ENCODE data around the gene MAB21L4.

Gene MAB21L4

DNA sequence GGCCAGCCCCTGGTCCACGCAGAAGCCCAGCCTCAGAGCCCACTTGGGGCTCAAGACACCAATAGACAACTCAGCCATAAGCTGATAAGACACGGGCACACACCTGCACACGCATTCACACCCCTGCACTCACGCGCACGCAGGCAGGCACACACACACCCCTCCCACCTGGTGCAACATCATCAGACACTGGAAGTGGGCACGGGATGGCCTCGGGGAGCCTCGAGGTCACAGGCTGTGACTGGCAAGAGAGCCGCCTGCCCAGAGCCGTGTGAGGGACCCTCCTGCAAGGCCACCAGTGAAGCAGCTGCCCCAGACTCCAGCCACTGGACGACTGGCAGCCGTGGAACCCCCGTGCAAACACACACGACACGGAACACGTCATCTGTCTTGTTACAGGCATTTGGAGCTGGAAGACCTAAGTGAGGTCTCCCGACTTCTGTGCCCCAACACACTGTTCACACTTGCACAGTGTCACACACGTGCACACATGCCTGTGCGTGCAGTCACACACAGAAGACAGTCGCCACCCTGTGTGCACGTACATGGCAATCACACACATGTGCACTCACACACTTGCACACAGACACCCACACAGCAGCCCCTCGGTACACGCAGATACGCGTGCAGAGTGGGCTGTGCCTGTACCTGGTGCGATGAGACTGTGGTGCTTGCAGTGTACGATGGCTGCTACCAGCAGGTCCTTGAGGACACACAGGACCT is 959 bp downstream of the MAB21L4 start:
- Histone ChIP-seq H3K9me3 (no peaks in the 10 kb centered on the region), H3K27me3 (no peaks in the 10 kb centered on the region), H3K4me1 (ENCODE audit: control insufficient read depth in 1 of 2, insufficient read depth in 1 of 2, low read depth in 1 of 2, low read length in 1 of 2) (no peaks in the 10 kb centered on the region), H3K36me3 (no peaks in the 10 kb centered on the region), H3K4me3 (ENCODE audit: low read depth in 1 of 2, low read length in 1 of 2) (no peak overlapping the region), H3K27ac (no peak overlapping the region)
- TF ChIP-seq, protein P1, sequence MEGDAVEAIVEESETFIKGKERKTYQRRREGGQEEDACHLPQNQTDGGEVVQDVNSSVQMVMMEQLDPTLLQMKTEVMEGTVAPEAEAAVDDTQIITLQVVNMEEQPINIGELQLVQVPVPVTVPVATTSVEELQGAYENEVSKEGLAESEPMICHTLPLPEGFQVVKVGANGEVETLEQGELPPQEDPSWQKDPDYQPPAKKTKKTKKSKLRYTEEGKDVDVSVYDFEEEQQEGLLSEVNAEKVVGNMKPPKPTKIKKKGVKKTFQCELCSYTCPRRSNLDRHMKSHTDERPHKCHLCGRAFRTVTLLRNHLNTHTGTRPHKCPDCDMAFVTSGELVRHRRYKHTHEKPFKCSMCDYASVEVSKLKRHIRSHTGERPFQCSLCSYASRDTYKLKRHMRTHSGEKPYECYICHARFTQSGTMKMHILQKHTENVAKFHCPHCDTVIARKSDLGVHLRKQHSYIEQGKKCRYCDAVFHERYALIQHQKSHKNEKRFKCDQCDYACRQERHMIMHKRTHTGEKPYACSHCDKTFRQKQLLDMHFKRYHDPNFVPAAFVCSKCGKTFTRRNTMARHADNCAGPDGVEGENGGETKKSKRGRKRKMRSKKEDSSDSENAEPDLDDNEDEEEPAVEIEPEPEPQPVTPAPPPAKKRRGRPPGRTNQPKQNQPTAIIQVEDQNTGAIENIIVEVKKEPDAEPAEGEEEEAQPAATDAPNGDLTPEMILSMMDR (IDR thresholded peaks at IDR 0.05) = no peak

DNA sequence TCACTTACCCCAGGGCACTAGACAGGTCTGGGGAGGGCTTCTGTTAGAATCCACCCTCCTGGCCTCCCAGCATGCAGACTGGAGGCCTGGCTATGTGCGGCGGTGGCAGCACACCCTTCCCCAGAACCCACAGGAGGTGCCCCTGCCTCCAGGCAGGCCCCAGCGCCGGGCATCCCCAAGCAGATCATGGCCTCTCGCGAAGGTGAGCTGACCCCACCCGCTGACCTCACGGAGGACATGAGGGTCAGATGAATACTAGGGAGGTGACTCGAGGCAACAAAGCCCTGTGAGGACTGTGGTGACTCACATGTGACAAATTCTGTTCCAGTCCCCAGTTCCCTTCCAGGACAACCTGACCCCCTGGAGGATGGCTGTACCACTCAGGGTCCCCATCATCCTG is 1.9 kb downstream of the MAB21L4 start:
- Histone ChIP-seq H3K4me1 (ENCODE audit: control insufficient read depth in 1 of 2, insufficient read depth in 1 of 2, low read depth in 1 of 2, low read length in 1 of 2) (no peaks in the 10 kb centered on the region), H3K27ac (no peak overlapping the region), H3K27me3 (no peaks in the 10 kb centered on the region), H3K4me3 (ENCODE audit: low read depth in 1 of 2, low read length in 1 of 2) (no peak overlapping the region), H3K9me3 (no peaks in the 10 kb centered on the region), H3K36me3 (no peaks in the 10 kb centered on the region)
- TF ChIP-seq, protein P1 (IDR thresholded peaks at IDR 0.05) = no peak

DNA sequence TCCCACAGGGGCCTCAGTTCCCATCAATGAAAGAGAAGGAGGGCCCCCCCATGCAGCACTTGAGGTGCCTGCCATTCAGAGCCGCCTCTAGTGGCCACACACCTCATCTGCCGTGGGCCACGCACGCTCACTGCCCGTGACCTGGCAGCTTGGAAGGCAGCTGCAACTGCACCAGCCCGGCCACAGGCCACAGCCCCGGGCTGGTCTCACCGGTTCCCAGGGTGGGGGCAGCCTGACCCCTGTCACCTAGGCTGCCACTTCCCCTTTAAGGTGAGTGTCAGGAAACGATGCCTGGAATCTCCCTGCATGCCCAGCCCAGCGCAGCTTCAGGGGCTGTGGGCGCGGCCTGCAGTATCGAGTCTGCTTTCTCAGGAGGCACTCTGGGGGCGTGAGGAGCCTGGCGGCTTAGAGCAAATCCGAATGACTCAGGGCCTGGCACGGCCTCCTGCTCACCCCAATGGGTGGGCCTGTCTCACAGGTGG is 2.6 kb downstream of the MAB21L4 start:
- Histone ChIP-seq H3K9me3 (no peaks in the 10 kb centered on the region), H3K27me3 (no peaks in the 10 kb centered on the region), H3K4me1 (ENCODE audit: control insufficient read depth in 1 of 2, insufficient read depth in 1 of 2, low read depth in 1 of 2, low read length in 1 of 2) (no peaks in the 10 kb centered on the region), H3K36me3 (no peaks in the 10 kb centered on the region), H3K4me3 (ENCODE audit: low read depth in 1 of 2, low read length in 1 of 2) (no peak overlapping the region), H3K27ac (no peak overlapping the region)
- TF ChIP-seq, protein P1 (IDR thresholded peaks at IDR 0.05) = no peak

GRCh38 chr2:240892925-240893324 is 3.0 kb downstream of the MAB21L4 start:
- Histone ChIP-seq H3K4me1 (ENCODE audit: control insufficient read depth in 1 of 2, insufficient read depth in 1 of 2, low read depth in 1 of 2, low read length in 1 of 2) (no peaks in the 10 kb centered on the region), H3K27me3 (no peaks in the 10 kb centered on the region), H3K36me3 (no peaks in the 10 kb centered on the region), H3K27ac (no peak overlapping the region), H3K9me3 (no peaks in the 10 kb centered on the region), H3K4me3 (ENCODE audit: low read depth in 1 of 2, low read length in 1 of 2) (no peak overlapping the region)
- TF ChIP-seq, protein P1 (IDR thresholded peaks at IDR 0.05) = no peak

DNA sequence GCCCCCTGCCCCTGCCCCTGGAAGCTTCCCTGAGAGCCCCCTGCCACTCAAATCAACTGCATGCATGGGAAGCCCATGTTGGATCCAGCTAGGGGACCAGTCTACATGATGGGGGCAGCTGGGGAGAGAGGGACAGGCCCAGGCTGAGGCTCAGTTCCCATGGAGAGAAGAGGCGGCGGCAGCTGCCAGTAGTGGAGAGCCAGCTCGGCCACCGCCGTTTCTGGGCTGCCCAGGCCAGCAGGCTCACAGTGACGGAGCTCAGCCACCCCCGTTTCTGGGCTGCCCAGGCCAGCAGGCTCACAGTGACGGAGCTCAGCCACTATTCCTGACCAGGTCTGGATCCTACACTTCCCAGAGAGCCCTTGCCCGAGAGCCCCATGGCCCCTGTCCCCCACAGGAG is 3.6 kb downstream of the MAB21L4 start:
- Histone ChIP-seq H3K4me3 (ENCODE audit: low read depth in 1 of 2, low read length in 1 of 2) (no peak overlapping the region), H3K9me3 (no peaks in the 10 kb centered on the region), H3K36me3 (no peaks in the 10 kb centered on the region), H3K27ac (no peak overlapping the region), H3K27me3 (no peaks in the 10 kb centered on the region), H3K4me1 (ENCODE audit: control insufficient read depth in 1 of 2, insufficient read depth in 1 of 2, low read depth in 1 of 2, low read length in 1 of 2) (no peaks in the 10 kb centered on the region)
- TF ChIP-seq, protein P1 (IDR thresholded peaks at IDR 0.05) = no peak

Data from neutrophil (primary cell).